ENCODE data around the gene CPNE1.

The CPNE1 gene

DNA sequence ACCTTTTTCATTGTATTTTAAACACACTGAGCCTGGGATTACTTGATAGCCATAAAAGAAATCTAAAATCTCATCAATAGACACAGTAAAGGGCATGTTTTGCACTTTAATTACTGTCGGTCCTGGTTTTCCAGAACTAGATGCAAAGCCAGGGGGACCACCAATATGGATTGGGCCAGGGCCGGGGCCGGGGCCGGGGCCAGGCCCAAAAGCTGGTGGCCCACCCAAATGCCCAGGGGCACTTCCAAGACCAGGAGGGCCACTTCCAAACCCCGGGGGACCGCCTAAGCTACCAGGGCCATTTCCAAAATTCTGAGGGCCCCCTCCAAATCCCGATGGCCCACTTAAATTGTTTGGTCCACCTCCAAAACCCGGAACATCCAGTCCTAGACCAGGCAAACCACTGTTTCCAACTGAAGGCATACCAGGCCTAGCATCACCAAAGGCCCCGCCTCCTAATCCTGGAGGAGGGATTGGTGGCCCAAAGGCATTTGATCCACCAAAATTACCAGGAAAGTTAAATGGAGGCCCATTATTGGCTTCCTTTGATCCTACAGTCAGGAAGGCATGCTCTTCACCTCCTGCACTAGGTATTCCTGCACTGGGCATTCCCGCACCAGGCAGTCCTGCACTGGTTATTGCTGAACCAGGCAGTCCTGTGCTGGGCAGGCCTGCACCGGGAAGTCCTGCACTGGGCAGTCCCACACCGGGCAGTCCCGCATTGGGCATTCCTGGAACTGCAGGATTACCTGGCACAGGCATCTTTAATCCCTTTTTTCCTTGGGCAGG lies 11.9 kb downstream of the CPNE1 start:
- DNase-seq: no peak

DNA sequence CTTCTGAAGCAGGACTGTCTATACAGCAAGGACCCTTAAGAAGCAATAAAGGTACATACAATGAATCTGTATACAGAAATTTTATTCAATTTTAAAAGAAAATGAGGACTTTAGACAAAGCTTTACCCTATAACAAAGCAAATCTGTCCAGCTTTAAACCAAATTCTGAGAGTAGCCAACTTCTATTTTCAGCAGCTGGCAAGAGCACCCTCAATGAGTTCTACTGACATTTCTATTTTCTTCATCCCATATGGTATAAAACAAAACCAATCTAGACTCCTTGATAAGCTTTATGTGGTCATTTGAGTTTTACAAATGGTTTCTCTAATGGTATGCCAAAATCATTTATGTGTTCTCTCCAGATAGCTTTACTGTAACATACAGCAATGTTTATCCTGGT lies 12.7 kb downstream of the CPNE1 start:
- no peak for DNase-seq

DNA sequence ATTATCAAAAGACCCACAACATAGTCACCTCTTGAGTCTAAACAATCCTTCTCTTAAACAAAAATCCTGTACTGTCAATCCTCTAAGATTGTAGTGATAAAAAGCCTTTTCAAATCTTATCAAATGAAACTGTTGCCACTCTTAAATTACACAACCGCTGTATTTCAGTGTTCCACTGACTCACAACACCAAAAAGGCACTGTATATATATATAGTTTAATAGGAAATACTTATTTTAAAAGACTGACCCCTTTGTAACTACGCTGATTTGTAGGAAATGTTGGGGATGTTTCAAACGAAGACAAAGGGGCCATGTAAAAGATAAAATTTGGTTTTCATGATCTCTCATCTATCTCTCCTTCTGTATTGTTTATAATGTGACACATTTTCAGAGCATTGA lies 14.1 kb downstream of the CPNE1 start:
- no peak for DNase-seq

DNA sequence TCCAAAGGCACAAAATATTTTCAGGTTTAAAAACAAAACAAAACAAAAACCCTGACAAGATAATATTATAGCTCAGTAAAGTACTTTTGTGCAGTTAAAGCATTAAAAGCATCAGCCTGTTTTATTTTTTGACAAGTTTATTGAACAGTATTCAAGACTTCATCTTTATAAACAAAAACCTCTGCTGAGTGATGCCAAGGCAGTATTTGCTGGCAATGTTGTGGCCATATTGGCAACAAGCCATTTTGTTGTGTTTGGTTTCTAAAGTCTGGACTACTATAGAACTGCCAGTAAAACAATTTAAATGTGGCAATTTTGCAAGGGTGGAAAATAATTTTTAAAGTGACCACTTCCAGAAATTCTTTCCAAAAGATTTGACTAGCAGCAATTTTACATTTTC lies 15.9 kb downstream of the CPNE1 start:
- no peak for DNase-seq

DNA sequence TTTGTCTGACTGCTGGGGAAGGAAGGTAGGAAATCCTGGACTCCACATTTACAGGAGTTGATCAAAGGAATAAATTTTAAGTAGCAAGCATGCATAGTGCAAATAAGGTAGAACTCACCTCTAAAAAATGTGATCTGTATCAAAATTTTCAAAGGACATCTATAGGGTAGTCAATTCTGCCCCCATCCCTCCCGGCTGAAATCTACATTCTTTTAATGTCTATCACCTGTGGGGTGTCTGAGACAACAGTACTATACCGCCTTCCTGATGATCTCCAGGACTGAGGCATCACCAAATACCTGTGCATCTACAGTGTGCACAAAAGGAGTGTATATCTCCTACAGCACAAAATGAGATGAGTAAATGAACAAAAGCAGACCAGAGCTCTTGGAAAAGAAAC lies 19.9 kb downstream of the CPNE1 start:
- no peak for DNase-seq

DNA sequence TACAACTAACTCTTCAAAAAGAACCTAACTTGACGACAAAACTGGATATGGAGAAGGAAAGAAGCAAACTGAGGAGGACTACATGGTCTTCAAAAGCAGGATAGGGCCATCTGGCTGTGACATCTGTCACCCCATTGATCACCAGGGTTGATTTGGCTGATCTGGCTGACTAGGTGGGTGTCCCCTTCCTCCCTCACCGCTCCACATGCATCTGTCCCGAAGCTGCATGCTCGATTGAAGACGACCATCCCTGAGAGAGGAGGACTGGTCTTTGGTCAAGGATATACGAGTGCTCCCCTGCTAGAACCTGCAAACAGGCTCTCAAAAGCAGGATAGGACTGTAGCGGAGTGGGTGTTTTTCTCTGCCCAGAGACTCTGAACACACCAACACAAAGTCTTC lies 21.7 kb downstream of the CPNE1 start:
- DNase-seq: peak; percentile 31

DNA sequence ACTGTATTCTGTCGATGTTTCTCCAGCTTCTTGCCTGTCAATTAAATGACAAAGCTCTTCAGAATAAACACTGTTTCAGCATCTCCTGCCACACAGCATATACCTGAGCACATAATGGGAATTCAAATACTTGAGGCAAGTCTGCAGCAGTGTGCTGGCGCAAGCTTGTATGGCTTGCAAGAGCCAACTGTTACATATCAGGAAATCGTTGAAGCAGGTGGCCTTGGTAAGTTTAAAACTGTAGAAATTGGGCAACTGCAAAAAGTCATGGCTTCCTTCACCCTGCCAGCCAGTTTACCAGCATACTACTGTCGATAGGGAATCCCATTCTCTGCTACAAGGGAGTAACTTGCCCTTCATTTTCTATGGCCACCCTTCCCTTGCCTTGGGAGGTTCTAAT lies 23.0 kb downstream of the CPNE1 start:
- no peak for DNase-seq

DNA sequence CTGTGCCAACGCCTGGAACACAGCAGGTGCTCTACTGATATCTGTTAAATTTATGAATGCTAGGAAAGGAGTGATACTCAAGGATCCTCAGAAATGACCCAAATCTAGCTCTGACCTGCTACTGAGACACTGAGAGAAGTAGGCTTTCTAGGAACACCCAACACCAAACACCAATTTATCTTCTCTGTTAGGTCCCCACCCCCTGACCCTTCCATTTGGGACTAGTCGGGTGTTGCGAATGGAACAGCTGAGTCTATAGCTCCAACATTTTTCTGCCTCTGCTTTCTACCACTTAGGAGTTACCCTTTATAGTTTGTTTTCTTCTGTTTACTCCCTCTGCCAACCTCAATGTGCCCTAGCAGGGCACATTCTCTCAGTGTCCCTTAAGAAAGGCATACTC lies 24.0 kb downstream of the CPNE1 start:
- no peak for DNase-seq

DNA sequence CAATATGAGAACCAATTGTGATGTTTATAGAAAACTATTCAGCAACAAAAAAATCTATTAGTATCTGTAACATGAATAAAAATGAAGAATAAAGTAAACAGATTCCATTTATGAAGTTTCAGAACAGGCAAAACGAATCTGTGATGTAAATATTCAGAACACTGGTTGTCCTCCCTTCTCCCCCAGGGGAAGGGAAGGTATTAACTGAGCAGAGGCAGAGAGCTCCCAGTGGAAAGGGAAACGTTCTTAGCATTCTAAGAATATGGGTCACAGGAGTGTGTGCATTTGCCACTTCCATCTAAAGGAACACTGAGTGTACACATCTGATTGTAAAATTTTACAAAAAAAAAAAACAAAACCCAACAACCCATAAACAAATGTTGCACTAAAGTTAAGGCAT lies 25.9 kb downstream of the CPNE1 start:
- DNase-seq: no peak

DNA sequence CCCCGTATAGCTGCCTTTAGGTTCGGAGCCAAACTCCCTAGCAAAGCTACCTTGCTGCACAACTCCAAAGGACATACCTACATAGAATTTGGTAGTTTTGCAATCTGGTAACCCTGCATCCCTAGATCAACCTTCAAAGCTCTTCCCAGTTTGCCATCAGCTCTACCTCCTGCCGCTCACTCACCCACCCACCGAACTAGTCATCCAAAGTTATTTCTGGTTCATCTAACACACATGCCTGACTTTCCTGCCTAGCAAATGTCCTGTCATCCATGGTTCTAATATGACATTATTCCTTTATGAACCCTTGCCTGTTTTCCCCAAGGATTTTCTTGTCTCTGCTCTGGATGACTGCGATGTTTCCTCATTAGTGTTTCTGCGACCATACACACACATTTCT lies 27.4 kb downstream of the CPNE1 start:
- no peak for DNase-seq

DNA sequence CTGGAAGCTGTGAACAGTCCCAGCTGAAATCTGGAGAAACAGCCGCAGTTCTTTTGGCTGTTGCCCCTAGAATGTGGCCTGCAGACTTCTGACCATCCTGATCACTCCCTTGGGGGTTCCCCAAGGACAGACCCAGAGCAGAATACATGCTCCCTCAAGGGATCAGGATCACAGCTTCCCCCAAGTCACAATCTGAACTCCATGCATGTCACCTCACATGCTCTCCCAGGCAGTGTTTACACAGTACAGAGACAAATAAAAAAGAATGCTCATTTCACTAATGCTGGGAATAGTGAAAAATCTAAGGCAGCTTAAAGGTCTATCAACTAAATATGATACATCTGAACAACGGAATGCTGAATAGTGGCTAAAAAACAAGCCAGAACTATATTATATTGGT lies 28.6 kb downstream of the CPNE1 start:
- no peak for DNase-seq

DNA sequence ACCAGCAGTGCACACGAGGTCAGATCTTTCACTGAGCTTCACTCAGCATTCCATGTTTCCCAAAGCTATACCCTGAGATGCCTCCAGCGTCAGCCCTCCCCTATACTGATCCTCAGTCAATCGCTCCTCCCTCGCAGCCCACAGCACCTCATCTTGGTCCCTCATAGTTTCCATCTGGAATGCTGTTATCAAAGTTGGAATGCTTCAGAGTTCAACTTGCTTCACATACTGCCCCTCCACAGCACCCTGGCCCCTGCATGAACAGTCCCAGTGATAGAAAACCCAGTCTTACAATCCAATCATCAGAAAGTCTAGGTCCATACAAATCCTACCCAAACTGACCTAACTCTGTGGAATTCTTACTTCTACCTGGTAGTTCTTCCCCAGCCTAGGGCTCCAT lies 29.0 kb downstream of the CPNE1 start:
- DNase-seq: no peak

DNA sequence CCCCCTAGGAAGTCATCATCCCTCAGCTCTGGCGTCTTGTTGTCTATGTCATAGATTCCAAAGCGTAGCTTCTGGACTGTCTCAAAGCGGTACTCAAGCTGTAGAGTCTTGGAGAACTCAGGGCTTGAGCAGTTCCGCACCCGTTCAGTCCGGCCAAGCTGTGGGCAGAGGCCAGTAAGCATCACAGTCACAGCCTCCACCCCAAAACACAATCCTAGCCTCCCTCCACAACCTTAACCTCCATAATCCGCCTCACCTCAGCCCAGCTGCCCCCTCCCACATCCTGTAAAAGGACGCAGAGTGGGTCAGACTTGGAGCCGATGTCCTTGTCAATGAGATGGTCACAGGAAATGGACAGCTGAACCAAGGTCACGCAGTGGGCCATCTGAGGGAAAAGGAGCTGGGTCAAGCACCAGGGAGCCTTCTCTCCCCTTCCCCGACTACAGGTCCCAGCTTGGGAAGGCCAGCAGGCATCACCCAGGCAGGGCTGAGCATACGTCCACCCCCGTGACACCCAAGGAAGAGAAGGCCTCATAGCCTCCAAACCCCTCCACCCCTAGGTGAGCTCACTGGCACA lies 32.1 kb downstream of the CPNE1 start:
- DNase-seq: no peak

DNA sequence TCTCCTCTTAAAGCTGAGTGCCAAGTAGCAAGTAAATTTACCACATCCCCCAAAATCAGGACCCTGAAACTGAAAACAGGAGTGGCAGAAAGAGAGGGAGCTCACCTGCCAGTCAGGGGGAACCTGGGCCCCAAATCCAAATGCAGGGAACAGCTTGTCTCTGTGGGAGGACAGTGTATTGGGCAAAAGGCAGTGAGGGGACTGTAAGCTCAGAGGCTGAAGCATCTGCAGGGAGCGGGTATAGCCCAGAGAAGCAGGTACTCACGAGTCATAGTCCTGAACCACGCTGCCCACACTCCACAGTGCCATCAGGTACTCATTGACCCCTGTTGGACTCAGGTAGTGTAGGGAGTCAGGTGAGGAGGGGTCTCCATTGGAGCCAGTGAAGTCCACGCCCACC lies 34.1 kb downstream of the CPNE1 start:
- DNase-seq: no peak

DNA sequence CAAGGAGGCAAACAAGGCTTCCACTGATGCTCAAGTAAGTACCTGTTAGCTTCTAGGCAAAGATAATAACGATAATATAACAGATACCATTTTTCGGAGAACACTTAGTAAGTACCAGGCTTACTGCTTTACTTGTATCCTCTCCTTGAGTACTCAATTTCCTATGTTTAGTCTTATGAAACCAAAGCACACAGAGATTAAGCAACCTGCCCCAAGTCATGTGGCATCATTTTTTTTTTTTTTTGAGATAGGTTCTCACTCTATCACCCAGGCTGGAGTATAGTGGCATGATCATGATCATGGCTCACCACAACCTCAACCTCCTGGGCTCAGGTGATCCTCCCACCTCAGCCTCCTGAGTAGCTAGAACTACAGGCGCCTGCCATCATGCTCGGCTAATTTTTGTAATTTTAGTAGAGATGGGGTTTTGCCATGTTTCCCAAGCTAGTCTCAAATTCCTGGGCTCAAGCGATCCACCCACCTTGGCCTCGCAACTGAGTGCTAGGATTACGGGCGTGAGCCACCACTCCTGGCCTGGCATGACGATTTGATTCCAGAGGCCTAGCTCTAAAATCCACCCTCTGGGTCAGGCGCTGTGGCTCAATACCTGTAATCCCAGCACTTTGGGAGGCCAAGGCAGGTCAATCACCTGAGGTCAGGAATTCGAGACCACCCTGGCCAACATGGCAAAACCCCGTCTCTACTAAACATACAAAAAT lies 35.1 kb downstream of the CPNE1 start:
- no peak for DNase-seq

DNA sequence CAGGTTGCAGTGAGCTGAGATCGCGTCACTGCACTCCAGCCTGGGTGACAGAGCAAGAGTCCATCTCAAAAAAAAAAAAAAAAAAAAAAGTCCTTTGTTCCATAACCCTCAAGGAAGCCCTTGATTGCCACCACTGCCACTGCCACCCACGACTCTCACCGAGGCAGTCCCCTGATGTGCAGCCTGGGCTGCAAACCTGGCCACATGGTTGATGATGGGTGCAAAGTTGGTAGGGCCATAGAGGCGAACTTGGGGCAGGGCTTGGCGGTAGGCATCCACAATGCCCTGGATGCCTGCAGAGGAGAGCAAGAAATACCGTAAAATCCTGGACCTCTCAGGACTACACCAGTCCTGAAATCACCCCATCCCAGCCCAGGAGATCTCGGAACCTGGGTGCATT lies 37.6 kb downstream of the CPNE1 start:
- DNase-seq: no peak

DNA sequence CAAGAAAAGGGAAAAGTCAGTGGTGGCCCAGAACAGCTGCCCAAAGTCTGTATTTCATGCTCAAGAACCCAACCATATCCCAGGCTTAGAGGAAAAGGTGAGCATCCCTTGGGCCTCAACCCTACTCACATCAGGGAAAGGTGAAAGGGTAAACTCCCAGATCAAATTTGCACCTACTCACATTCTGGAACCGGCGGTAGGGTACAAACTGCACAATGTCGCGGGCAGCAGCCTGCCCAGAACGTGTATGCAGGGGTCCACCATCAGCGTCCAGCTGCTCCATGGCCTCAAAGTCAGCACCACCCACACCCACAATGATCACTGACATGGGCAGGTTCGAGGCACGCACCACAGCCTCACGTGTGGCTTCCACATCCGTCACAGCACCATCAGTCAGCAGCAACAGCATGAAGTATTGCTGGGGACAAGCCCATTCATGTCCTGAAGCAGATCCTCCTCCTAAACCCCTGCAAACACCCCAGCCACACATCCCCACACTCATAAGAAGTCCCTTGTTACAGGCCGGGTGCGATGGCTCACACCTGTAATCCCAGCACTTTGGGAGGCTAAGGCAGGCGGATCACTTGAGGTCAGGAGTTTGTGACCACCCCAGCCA lies 38.2 kb downstream of the CPNE1 start:
- peak; percentile 51 for DNase-seq

DNA sequence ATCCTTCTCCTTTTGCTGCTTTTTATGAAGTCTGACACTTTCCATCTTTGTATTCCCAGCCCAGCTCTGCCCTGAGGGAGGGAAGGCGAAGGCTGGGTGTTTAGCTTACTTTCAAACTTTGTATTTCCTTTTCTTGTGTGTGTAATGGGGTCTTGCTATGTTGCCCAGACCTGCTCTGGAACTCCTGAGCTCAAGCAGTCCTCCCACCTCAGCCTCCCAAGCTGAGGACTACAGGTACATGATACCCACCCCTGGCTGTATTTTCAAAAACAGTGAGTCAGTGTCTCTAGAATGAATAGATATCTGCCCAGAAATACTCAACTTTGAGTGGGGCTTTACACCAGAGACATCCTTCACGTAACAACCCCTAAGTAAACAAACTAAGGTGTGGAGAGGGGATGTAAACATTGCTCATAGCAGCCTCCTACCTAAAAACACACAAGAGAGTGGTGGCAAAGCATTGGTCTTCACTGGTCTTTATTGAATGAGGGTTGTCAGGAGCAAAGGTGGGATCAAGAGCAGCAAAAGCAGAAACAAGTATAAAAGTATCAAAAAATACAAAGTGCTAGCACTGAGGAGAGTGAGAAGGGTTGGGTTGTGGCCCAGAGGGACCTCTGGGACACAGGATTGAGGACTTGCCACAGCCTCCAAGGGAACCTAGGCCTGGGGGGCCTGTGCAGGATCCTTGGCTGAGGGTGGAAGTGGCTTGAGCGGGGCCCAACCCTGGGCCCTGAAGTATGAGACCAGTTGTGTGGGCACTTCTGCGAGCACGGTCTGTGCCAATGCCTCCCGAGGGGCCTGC lies 38.9 kb downstream of the CPNE1 start:
- DNase-seq: no peak

DNA sequence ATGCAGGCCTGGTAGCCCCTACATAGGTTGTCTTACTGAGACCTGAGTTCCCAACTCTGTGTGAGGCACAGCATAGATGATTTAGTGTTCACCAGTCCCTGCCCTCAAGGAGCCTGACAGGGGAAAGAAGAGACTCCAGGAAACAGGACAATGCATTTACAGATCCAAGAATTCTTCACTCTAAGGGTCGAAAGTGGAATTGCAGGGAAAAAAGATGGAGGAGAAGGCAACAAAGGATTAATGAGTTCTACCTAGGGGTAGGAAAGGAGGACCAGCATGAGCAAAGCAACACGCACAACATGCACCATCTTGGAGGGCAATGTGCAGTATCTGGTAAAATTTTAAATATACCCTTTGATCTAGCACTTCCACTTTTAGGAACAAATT lies 43.1 kb downstream of the CPNE1 start:
- DNase-seq: no peak

DNA sequence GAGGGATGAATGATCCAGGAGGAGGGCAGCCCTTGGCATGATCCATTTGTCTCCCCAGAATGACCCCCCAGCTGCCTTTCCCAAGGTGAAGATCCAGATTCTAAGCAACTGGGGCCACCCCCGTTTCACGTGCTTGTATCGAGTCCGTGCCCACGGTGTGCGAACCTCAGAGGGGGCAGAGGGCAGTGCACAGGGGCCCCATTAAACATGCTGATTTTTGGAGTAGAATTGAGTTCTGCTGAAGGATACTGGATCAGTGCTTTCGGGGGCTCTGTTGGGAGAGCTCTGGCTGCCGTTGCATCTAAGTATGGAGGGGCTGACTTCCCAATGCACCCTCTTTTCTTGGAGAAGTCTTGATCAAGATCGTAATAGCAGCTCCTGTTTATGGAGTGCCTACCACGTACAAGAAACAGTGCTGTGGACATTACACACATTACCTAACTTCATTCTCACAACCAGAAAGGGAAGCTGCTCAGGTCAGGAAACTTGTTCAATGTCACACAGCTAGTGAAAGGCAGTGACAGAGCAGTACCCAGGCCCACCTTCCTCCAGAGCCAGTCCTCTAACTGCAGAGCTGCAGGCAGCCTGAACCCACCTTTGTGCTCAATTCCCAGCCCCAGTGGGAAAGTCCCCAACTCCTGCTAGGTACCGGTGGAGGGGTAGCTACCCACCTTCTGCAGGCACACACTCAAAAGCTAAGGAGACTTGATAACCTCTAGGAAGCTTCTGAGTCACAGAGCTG lies 43.7 kb downstream of the CPNE1 start:
- DNase-seq: no peak

DNA sequence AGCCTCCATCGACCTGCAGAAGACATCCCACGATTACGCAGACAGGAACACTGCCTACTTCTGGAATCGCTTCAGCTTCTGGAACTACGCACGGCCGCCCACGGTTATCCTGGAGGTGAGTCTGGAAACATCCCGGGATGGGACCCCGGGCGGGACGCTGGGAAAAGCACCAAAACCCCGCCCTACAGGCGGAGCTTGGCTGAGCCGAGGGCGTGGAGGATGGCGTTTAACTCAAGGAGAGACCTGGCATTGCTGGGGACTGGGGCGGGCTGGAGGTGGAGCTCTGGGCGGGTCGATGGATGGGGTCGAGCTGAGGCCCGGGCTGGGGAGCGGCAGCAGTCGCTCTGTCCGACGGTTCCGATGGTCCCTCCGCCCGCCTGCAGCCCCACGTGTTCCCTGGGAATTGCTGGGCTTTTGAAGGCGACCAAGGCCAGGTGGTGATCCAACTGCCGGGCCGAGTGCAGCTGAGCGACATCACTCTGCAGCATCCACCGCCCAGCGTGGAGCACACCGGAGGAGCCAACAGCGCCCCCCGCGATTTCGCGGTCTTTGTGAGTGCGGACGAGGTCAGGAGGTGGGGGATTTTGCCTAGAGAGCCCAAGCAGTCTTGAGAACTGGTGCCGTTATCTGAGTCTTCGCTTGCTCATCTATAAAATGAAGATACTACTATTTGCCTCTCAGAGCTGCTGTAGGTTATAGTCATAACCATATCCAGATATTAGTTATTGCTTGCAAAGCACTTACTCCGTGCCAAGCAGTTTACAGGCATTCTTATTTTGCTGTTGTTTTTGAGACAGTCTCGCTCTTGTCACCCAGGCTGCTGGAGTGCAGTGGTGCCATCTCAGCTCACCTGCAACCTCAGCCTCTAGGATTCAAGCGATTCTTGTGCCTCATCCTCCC lies 45.3 kb downstream of the CPNE1 start:
- DNase-seq: peak; percentile 92

Data from NCI-H2171 treated with DMSO at 0.1 percent for 48 hours (cell line).